K562 (cell line): Measurements from ENCODE around the gene MXD3. TPM values are rescaled to one million over a fixed set of nuclear protein-coding genes. Genes with fewer than 3 reads are reported as not detected.

ENCODE experiments used
- ATAC-seq: fragments of 200-7000 bp; cut with Tn5 transposase; 3 replicates; pipeline ENCODE4 v1.9.1; 2020; ENCODE audit warnings: moderate library complexity
- BruUV-seq: library from RNA; stranded (reverse); fragments of 400-500 nt; replicated peaks from 2 replicates; lab custom pipeline; 2021; lab: Mats Ljungman, UMichigan
- CTCF ChIA-PET: fragments of 300-600 bp; formaldehyde crosslinking; extraction: SDS; loops from one replicate; lab custom pipeline; 2021; ENCODE audit warnings: low intra/inter-chr PET ratio; lab: Yijun Ruan, JAX
- POLR2A ChIA-PET: fragments of 300-600, 350-650 bp; sonication (Branson Sonifier 250); formaldehyde crosslinking; extraction: SDS; loops from one replicate; lab custom pipeline; 2021; ENCODE audit warnings: antibody characterized with exemption, inconsistent platforms; lab: Yijun Ruan, JAX
- DNase-seq, 4 experiments: peaks; one replicate each; pipeline versions ENCODE4 v3.0.0 to v3.0.0-alpha.2; 2011 to 2018; ENCODE audit warnings: low spot score in 3 of 4, mixed read lengths in 3 of 4; ENCODE audit errors: extremely low read depth in 1 of 4
- FAIRE-seq: peaks from 2 replicates; lab custom pipeline; 2011; peaks lifted over from hg19 to GRCh38; lab: Jason Lieb, UNC
- H2AFZ ChIP-seq: 2 replicates; pipeline ENCODE4 v1.6.0; 2011; ENCODE audit warnings: low read depth, low read length, control low read depth, inconsistent platforms
- H3K27ac ChIP-seq: fragments of 200-600 bp; 3 replicates; pipeline ENCODE4 v1.8.0; 2011; ENCODE audit warnings: low read depth, mild to moderate bottlenecking, control low read depth, inconsistent platforms, low read length, moderate library complexity, mixed read lengths; ENCODE audit errors: extremely low read depth
- H3K27me3 ChIP-seq, 2 experiments: fragments of 300-600 bp in 1 of 2; 2 replicates in 1 of 2; 3 replicates in 1 of 2; pipeline versions ENCODE4 v1.6.0 to v1.8.0; 2011; ENCODE audit warnings: inconsistent platforms in 2 of 2, low read length in 2 of 2, mild to moderate bottlenecking in 1 of 2, mixed read lengths in 1 of 2, moderate library complexity in 1 of 2; ENCODE audit not compliant: control insufficient read depth in 2 of 2, insufficient read depth in 2 of 2
- H3K36me3 ChIP-seq: fragments of 300-600 bp; 3 replicates; pipeline ENCODE4 v1.8.0; 2011; ENCODE audit warnings: mild to moderate bottlenecking, low read length, inconsistent platforms; ENCODE audit not compliant: control insufficient read depth, insufficient read depth
- H3K4me1 ChIP-seq, 2 experiments: fragments of 200-600 bp in 1 of 2; replicated peaks in 1 of 2; 2 replicates in 1 of 2; 3 replicates in 1 of 2; pipeline versions ENCODE4 v1.5.1 to v1.8.0; 2011; ENCODE audit warnings: inconsistent platforms in 2 of 2, low read length in 2 of 2, mild to moderate bottlenecking in 1 of 2, mixed read lengths in 1 of 2, moderate library complexity in 1 of 2; ENCODE audit not compliant: control insufficient read depth in 2 of 2, insufficient read depth in 2 of 2
- H3K4me2 ChIP-seq: 2 replicates; pipeline ENCODE4 v1.6.1; 2011; ENCODE audit warnings: low read length, control low read depth, inconsistent platforms, mixed read lengths; ENCODE audit not compliant: insufficient read depth
- H3K4me3 ChIP-seq: fragments of 200-600 bp; sonication (generic), shearing (Covaris generic); 2 replicates; pipeline ENCODE4 v1.5.1; 2016; ENCODE audit warnings: control low read depth, inconsistent platforms
- H3K79me2 ChIP-seq: fragments of 200-600 bp; 3 replicates; pipeline ENCODE4 v1.8.0; 2011; ENCODE audit warnings: low read length, inconsistent platforms; ENCODE audit not compliant: control insufficient read depth, insufficient read depth
- H3K9ac ChIP-seq, 2 experiments: 2 replicates each; pipeline versions ENCODE4 v1.6.0 to v1.6.1; 2011; ENCODE audit warnings: low read depth in 2 of 2, low read length in 2 of 2, control low read depth in 1 of 2, inconsistent platforms in 1 of 2, mild to moderate bottlenecking in 1 of 2, mixed read lengths in 1 of 2; ENCODE audit not compliant: insufficient read depth in 1 of 2
- H3K9me1 ChIP-seq: one replicate; pipeline ENCODE4 v1.6.0; 2011; ENCODE audit warnings: inconsistent platforms, mild to moderate bottlenecking, low read length, moderate library complexity; ENCODE audit not compliant: control insufficient read depth, insufficient read depth
- H3K9me3 ChIP-seq: replicated peaks from 2 replicates; pipeline ENCODE4 v1.5.1; 2011; ENCODE audit warnings: low read depth, low read length, inconsistent platforms; ENCODE audit not compliant: control insufficient read depth, insufficient read depth
- H4K20me1 ChIP-seq: replicated peaks from 2 replicates; pipeline ENCODE4 v1.6.1; 2011; ENCODE audit warnings: low read length, inconsistent platforms, mixed read lengths; ENCODE audit not compliant: control insufficient read depth, insufficient read depth
- HDGF ChIP-seq: fragments of 450-650 bp; IDR thresholded peaks from 2 replicates; pipeline ENCODE4 v1.6.1; 2016
- KLF16 ChIP-seq: IDR thresholded peaks from 2 replicates; pipeline ENCODE4 v1.6.1; 2016; ENCODE audit warnings: antibody characterized with exemption
- MCM2 ChIP-seq: fragments of 450-650 bp; IDR thresholded peaks from 2 replicates; pipeline ENCODE4 v1.6.1; 2017; ENCODE audit warnings: low read depth, mild to moderate bottlenecking
- RBM25 ChIP-seq: fragments of 200-400 bp; formaldehyde crosslinking; IDR thresholded peaks from 2 replicates; pipeline ENCODE4 v1.6.1; 2018; ENCODE audit warnings: low read length, low read depth, moderate library complexity; ENCODE audit not compliant: severe bottlenecking
- RNF2 ChIP-seq: sonication (generic); IDR thresholded peaks from 2 replicates; pipeline ENCODE4 v1.6.1; 2016
- ZNF121 ChIP-seq: sonication (generic); formaldehyde crosslinking; conservative IDR thresholded peaks from 2 replicates; pipeline ENCODE4 v1.8.0; 2022; ENCODE audit warnings: missing genetic modification reagents
- ZNF347 ChIP-seq: fragments of 450-650 bp; formaldehyde crosslinking; IDR thresholded peaks from 2 replicates; pipeline ENCODE4 v1.4.0; 2020; ENCODE audit warnings: low read depth, mild to moderate bottlenecking, moderate library complexity
- WGBS: fragments of 100-300 bp; shearing (Covaris generic); methylation state at CpG from one replicate; pipeline ENCODE4 v1.1.6; 2016; ENCODE audit warnings: low coverage, mixed read lengths; ENCODE audit not compliant: insufficient coverage; ENCODE audit errors: missing lambda C conversion rate; 5-methylcytosine and 5-hydroxymethylcytosine counted together
- in situ Hi-C: fragments of 300-500 bp; cut with MboI; formaldehyde crosslinking; loops from 4 replicates; pipeline ENCODE4 v1.15.0; 2018; ENCODE audit warnings: inconsistent platforms, mixed read lengths
- intact Hi-C: fragments of 100-400 bp; cut with micrococcal nuclease; formaldehyde crosslinking; loops from 2 replicates; pipeline ENCODE4 v1.14.2; 2022
- polyA plus RNA-seq, 8 experiments: library from polyadenylated mRNA; depleted of rRNA in 4 of 8; stranded (reverse) in 5 of 8; unstranded in 3 of 8; fragments of >200 nt; fragmentation: Nextera tagmentation in 2 of 8; fragmentation: Illumina TruSeq in 1 of 8; extraction: Ambion mirVana in 2 of 8; extraction: Trizol in 1 of 8; gene quantifications; 2 replicates each; pipeline versions ENCODE4 v1.2.1 to v1.2.3, GENCODE V29; 2011 to 2014; ENCODE audit warnings: inconsistent platforms in 1 of 8, missing spikeins in 1 of 8
- total RNA-seq, 7 experiments: library from RNA; depleted of rRNA in 6 of 7; stranded (reverse); fragments of >200 nt in 6 of 7; fragmentation: Illumina TruSeq in 2 of 7; extraction: Trizol in 2 of 7; gene quantifications; 2 replicates each; pipeline versions ENCODE4 v1.2.1 to v1.2.3, GENCODE V29; 2011 to 2021; ENCODE audit warnings: low replicate concordance in 1 of 7
- TF ChIP-seq, protein P1 (sequence below): fragments of 250-450 bp; sonication (Bioruptor Pico); IDR thresholded peaks from 2 replicates; pipeline ENCODE4 v1.8.0; 2021; ENCODE audit warnings: mild to moderate bottlenecking, moderate library complexity
- TF ChIP-seq, protein P2 (sequence below): sonication (generic); formaldehyde crosslinking; IDR thresholded peaks from 2 replicates; pipeline ENCODE4 v1.8.0; 2022; ENCODE audit warnings: mild to moderate bottlenecking, missing genetic modification reagents

MXD3 gene
- total and polyA plus RNA-seq, 9 of the 15 experiments (the other 6 are each of a cell fraction or from before 2014, with no cell fraction given): 0.28 to 24.8 (median 4.5) TPM

DNA sequence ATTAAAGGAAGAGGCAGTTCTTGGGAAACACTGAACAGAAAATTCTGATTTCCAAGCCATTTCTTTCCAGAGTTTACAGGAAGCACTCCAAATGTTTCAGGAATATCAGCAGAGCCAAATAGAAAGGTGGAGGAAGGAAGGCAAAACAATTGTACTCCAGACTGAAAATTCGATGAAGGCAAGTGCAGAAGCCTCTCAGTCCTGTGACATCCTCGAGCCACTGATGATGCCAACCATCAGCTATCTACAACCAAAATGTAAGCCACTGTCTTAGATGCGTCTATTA is 37.6 kb upstream of the MXD3 start:
- H3K27me3 ChIP-seq: no peaks in the 10 kb centered on the region
- DNase-seq: no peak
- POLR2A ChIA-PET: interaction anchor here (1.0 kb wide), 1 partner anchor 28 kb away, joined by 3 read pairs; no protein-coding TSS in a partner anchor
- in situ Hi-C loops: no loop called here
- no peak for TF ChIP-seq HDGF
- TF ChIP-seq KLF16: no peak
- TF ChIP-seq RNF2: no peak
- peaks cover 17 to 24% of the 10 kb centered on the region in 2 experiments; a peak in 4 of 5 replicates for H3K4me1 ChIP-seq
- 0 out of 4 replicates have a peak overlapping the region, but pooled peaks of 1 of the 2 experiments have one; percentile 54 for H3K9ac ChIP-seq
- H3K79me2 ChIP-seq: peaks cover 65% of the 10 kb centered on the region
- no peaks in the 10 kb centered on the region for H4K20me1 ChIP-seq
- H2AFZ ChIP-seq: no peak overlapping the region
- CTCF ChIA-PET: no interaction called here
- H3K4me2 ChIP-seq: peak overlapping the region; percentile 13; the same call in 1 of the 2 replicates
- no TSS peak for BruUV-seq
- no peak overlapping the region for H3K4me3 ChIP-seq
- ATAC-seq: no peak
- H3K9me1 ChIP-seq: no peaks in the 10 kb centered on the region
- no peak for FAIRE-seq
- peaks cover 46% of the 10 kb centered on the region for H3K36me3 ChIP-seq
- H3K27ac ChIP-seq: no peak overlapping the region
- H3K9me3 ChIP-seq: no peaks in the 10 kb centered on the region
- intact Hi-C loops: no loop called here
- 44% methylated on average over 3 of the region's 3 CpGs for WGBS

DNA sequence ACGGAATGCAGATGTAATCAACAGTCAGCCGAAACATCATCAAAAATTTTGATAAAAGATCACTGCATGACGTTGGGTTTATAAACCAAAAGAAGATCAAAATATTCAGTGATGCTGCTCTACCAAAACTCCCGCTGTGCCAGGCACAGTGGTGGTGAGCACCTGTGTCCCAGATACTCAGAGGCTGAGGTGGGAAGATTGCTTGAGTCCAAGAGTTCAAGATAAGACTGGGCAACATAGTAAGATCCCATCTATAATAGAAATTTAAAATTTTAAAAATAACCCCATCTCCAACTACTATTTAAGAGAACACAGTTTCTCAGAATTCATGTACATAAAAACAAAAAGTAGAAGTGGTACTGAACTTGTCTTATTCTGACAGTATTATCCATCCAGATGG is 36.0 kb upstream of the MXD3 start:
- Histone ChIP-seq H3K79me2 (peaks cover 74% of the 10 kb centered on the region), H3K27ac (no peak overlapping the region), H2AFZ (no peak overlapping the region), H3K9ac (no peak overlapping the region), H3K4me1 (peaks cover 17 to 24% of the 10 kb centered on the region in 2 experiments; a peak in 4 of 5 replicates), H3K4me2 (no peak overlapping the region), H3K27me3 (no peaks in the 10 kb centered on the region), H3K36me3 (peaks cover 54% of the 10 kb centered on the region), H3K9me3 (no peaks in the 10 kb centered on the region), H3K9me1 (no peaks in the 10 kb centered on the region), H3K4me3 (no peak overlapping the region), H4K20me1 (no peaks in the 10 kb centered on the region)
- 81% methylated on average over 4 of the region's 4 CpGs for WGBS
- intact Hi-C loops (no loop called here), in situ Hi-C loops (no loop called here)
- ChIA-PET POLR2A (no interaction called here), CTCF (interaction anchor here (0.6 kb wide), 1 partner anchor 43 kb away, joined by 3 read pairs; no protein-coding TSS in a partner anchor)
- BruUV-seq: no TSS peak
- peak; percentile 74 for TF ChIP-seq ZNF121
- TF ChIP-seq, protein P1, sequence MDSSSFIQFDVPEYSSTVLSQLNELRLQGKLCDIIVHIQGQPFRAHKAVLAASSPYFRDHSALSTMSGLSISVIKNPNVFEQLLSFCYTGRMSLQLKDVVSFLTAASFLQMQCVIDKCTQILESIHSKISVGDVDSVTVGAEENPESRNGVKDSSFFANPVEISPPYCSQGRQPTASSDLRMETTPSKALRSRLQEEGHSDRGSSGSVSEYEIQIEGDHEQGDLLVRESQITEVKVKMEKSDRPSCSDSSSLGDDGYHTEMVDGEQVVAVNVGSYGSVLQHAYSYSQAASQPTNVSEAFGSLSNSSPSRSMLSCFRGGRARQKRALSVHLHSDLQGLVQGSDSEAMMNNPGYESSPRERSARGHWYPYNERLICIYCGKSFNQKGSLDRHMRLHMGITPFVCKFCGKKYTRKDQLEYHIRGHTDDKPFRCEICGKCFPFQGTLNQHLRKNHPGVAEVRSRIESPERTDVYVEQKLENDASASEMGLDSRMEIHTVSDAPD (CRISPR knock-in tag): no peak
- no peak for TF ChIP-seq MCM2
- TF ChIP-seq, protein P2, sequence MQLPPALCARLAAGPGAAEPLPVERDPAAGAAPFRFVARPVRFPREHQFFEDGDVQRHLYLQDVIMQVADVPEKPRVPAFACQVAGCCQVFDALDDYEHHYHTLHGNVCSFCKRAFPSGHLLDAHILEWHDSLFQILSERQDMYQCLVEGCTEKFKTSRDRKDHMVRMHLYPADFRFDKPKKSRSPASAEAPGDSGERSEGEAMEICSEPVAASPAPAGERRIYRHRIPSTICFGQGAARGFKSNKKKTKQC: no peak
- TF ChIP-seq RBM25: peak; percentile 46
- no peak for TF ChIP-seq ZNF347
- no peak for FAIRE-seq
- ATAC-seq: no peak
- DNase-seq: no peak
